ENCODE data around the gene PIGQ.
A peak's percentile ranks its signal among the peaks of the same experiment; 100 is the strongest.

Gene PIGQ

GRCh38 chr16:572865-573650, 3.3 kb downstream of the PIGQ start:
- ATAC-seq = no peak

- no peak for ATAC-seq
Observed at GRCh38 chr16:574021-574760, 4.4 kb downstream of the PIGQ start.

- no peak for ATAC-seq
Observed at GRCh38 chr16:575354-576196, 5.8 kb downstream of the PIGQ start.

GRCh38 chr16:576197-576822, 6.5 kb downstream of the PIGQ start:
- no peak for ATAC-seq

GRCh38 chr16:576823-577201, 7.0 kb downstream of the PIGQ start:
- no peak for ATAC-seq

GRCh38 chr16:577796-578195, 8.0 kb downstream of the PIGQ start:
- no peak for ATAC-seq

GRCh38 chr16:578232-578869, 8.6 kb downstream of the PIGQ start:
- ATAC-seq = no peak

GRCh38 chr16:578870-579405, 9.2 kb downstream of the PIGQ start:
- peak; percentile 91 to 97 for ATAC-seq

- no peak for ATAC-seq
Observed at GRCh38 chr16:580141-580945, 10.6 kb downstream of the PIGQ start.

GRCh38 chr16:580946-581498, 11.3 kb downstream of the PIGQ start:
- no peak for ATAC-seq

GRCh38 chr16:582218-582613, 12.4 kb downstream of the PIGQ start:
- no peak for ATAC-seq

- no peak for ATAC-seq
Observed at GRCh38 chr16:582614-583331, 13.0 kb downstream of the PIGQ start.

- no peak for ATAC-seq
Observed at GRCh38 chr16:583470-583814, 13.7 kb downstream of the PIGQ start.

- no peak for ATAC-seq
Observed at GRCh38 chr16:583815-584591, 14.2 kb downstream of the PIGQ start.

GRCh38 chr16:585351-585750, 15.6 kb downstream of the PIGQ start:
- ATAC-seq = no peak

- no peak for ATAC-seq
Observed at GRCh38 chr16:586047-586644, 16.4 kb downstream of the PIGQ start.

GRCh38 chr16:586645-587590, 17.1 kb downstream of the PIGQ start:
- no peak for ATAC-seq

GRCh38 chr16:588639-588888, 18.8 kb downstream of the PIGQ start:
- peak; percentile 27 to 28 for ATAC-seq

All from activated CD4-positive, CD25-positive, alpha-beta regulatory T cell treated with anti-CD3 and anti-CD28 coated beads, Interleukin-2, amount 50 U/mL, for 24 hours (primary cell).